RKO (cell line): Measurements from ENCODE around the gene KBTBD12.

Source experiments
- DNase-seq: peaks from one replicate; pipeline ENCODE4 v3.0.0-alpha.2; 2016; ENCODE audit warnings: low spot score

Gene KBTBD12

DNA sequence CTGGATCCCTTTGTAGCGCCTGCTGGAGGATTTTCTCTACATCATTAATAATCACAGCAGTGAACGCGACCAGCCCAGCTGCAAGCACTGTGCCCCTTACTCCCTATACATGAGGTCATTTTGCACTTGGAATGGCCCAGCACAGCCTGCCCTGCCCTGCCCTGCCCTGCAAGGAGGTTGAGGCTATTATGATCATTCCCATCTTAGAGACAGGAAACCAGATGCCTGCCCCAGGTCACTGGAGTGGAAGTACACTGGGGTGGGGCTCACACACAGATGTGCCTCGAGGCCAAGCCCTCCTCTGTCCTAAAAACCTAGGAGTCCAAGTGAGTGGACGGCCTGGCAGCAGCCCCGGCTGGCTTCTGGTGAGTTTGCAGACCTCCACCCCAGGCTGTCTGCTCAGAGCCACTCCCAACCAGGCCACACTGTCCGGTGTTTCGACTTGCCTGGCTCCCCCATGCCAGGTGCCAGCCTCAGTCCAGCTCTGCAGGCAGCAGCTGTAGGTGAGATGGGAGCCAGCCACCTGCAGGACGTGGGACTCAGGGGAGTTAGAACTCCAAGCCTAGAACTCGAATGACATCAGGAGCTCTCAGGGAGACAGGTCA, 106.8 kb downstream of the KBTBD12 start:
- no peak for DNase-seq

DNA sequence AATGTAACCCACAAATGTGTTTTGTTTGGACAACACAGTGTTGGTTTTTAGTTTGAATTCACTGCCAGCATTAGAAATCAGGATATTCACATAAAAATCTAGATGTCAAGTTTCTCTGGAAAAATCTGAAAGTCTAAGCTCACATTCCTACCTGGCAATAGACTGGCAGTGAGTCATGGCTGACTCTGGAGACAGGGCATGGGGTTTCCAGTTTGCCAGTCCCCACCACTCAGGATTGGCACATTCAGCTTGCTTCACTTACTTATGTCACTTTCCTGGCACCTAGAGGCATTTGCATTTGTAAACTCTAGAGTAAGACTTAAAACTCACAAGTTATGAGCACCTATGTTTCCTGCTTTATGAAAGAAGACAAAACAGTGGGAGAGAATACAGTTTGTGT, 118.1 kb downstream of the KBTBD12 start:
- DNase-seq = no peak

DNA sequence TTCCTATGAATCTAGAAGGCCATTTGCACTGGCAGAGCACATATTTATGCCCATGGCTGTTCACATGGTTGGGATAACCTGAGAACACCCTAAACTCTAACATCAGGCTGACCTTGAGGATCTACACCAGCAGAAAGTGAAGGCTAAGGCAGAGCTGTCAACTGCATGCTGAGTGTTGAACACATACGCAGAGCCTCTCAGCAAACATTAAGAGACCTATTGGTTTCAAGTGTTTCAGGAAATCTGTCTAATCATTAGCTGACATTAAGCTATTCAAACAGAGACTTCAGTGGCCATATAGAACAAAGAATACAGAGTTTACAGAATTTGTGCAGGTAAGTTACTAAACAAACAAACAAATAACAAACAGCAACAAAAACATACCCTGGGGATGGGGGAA, 121.1 kb downstream of the KBTBD12 start:
- DNase-seq = no peak
